ENCODE results near the gene FXYD3. TPM values are rescaled to one million over a fixed set of nuclear protein-coding genes. Genes with fewer than 3 reads are reported as not detected.
"Not testable (repeated sequence)": the region's sequence is repeated elsewhere in the genome, so short reads cannot be mapped to it uniquely, and the experiment has no call there.

Gene FXYD3
- total RNA-seq, 2 experiments from 2014 or later: 0.35 to 0.88 TPM

DNA sequence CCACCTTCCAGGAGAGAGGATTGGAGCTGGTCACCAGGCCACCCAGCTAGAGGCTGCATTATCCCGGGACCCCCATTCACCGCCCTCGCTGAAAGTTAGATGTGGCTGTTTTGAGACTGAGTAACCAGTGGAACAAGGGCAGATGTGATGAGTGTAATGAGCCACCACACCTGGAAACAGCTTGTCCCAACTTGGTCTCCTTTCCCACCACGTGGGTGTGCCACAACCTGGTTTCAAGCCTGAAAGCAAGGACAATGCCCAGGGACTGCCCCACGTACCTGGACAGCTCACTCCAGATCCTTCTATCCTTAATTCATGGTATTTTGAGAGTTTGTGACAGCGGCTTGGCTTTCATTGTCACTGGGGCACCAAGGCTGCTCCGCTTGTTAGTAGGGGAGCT is 12.2 kb downstream of the FXYD3 start:
- H4K20me1 ChIP-seq (ENCODE audit: insufficient read depth, low read length): no peaks in the 10 kb centered on the region
- no peak overlapping the region for H2AFZ ChIP-seq (ENCODE audit: low read length)
- H3K36me3 ChIP-seq (ENCODE audit: insufficient read depth, low read length): no peaks in the 10 kb centered on the region
- no peak overlapping the region for H3K27ac ChIP-seq (ENCODE audit: low read depth, low read length, poor library complexity, severe bottlenecking)
- no peak overlapping the region for H3K4me2 ChIP-seq (ENCODE audit: low read length)
- intact Hi-C loops (cut with micrococcal nuclease; ENCODE audit: unreplicated experiment): no loop called here
- ChIA-PET POLR2A (interaction anchor here (0.8 kb wide), 1 partner anchor 13 kb away, joined by 3 read pairs; no protein-coding TSS in a partner anchor), CTCF (ENCODE audit: unreplicated experiment) (no interaction called here)
- H3K9me2 ChIP-seq (ENCODE audit: insufficient read depth, low read length): no peaks in the 10 kb centered on the region
- H3K9me3 ChIP-seq (ENCODE audit: low read length): no peaks in the 10 kb centered on the region
- H3K4me3 ChIP-seq (ENCODE audit: low read depth, low read length, poor library complexity, severe bottlenecking): no peak overlapping the region
- TF ChIP-seq, protein P1, sequence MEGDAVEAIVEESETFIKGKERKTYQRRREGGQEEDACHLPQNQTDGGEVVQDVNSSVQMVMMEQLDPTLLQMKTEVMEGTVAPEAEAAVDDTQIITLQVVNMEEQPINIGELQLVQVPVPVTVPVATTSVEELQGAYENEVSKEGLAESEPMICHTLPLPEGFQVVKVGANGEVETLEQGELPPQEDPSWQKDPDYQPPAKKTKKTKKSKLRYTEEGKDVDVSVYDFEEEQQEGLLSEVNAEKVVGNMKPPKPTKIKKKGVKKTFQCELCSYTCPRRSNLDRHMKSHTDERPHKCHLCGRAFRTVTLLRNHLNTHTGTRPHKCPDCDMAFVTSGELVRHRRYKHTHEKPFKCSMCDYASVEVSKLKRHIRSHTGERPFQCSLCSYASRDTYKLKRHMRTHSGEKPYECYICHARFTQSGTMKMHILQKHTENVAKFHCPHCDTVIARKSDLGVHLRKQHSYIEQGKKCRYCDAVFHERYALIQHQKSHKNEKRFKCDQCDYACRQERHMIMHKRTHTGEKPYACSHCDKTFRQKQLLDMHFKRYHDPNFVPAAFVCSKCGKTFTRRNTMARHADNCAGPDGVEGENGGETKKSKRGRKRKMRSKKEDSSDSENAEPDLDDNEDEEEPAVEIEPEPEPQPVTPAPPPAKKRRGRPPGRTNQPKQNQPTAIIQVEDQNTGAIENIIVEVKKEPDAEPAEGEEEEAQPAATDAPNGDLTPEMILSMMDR (conservative IDR thresholded peaks at IDR 0.05; ENCODE audit: low read length): no peak
- TF ChIP-seq EZH2phosphoT487 (IDR thresholded peaks at IDR 0.05; ENCODE audit: borderline replicate concordance, low read depth, low read length): no peak
- peaks cover 13% of the 10 kb centered on the region for H3K4me1 ChIP-seq (ENCODE audit: insufficient read depth, low read length, poor library complexity, severe bottlenecking)
- no peak for DNase-seq (ENCODE audit: low spot score)
- H3K79me2 ChIP-seq (ENCODE audit: insufficient read depth, low read depth, low read length): no peaks in the 10 kb centered on the region
- BruUV-seq (replicated peaks): no TSS peak

DNA sequence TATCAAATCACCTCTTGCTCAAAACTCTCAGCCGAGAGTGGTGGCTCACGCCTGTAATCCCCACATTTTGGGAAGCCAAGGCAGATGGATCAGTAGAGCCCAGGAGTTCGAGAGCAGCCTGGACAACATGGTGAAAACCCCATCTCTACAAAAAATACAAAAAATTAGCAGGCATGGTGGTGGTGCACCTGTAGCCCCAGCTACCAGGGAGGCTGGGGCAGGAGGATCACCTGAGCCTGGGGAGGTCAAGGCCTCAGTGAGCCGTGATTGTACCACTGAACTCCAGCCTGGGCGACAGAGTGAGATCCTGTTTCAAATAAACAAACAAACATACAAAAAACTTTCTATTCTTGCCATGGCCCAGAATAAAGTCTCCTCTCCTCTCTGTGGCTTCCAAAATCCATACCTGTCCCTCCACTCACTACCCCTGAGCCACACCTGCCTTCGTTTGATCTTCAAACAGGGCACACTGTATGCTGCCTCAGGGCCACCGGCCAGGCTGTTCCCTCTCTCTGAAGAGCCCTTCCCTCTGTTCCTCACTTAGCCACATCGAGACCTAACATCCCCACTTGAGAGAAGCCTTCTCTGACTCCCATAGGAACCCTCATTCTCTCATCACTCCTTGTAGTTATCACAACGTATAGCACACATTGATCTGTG is 12.9 kb downstream of the FXYD3 start:
- H4K20me1 ChIP-seq (ENCODE audit: insufficient read depth, low read length): no peaks in the 10 kb centered on the region
- H3K9me3 ChIP-seq (ENCODE audit: low read length): no peaks in the 10 kb centered on the region
- no TSS peak for BruUV-seq (replicated peaks)
- H3K79me2 ChIP-seq (ENCODE audit: insufficient read depth, low read depth, low read length): no peaks in the 10 kb centered on the region
- H3K27ac ChIP-seq (ENCODE audit: low read depth, low read length, poor library complexity, severe bottlenecking): no peak overlapping the region
- no peak overlapping the region for H2AFZ ChIP-seq (ENCODE audit: low read length)
- TF ChIP-seq EZH2phosphoT487 (IDR thresholded peaks at IDR 0.05; ENCODE audit: borderline replicate concordance, low read depth, low read length): no peak
- TF ChIP-seq, protein P1 (conservative IDR thresholded peaks at IDR 0.05; ENCODE audit: low read length): no peak
- H3K9me2 ChIP-seq (ENCODE audit: insufficient read depth, low read length): no peaks in the 10 kb centered on the region
- H3K4me2 ChIP-seq (ENCODE audit: low read length): no peak overlapping the region
- ChIA-PET POLR2A (no interaction called here), CTCF (ENCODE audit: unreplicated experiment) (no interaction called here)
- H3K4me3 ChIP-seq (ENCODE audit: low read depth, low read length, poor library complexity, severe bottlenecking): no peak overlapping the region
- peaks cover 13% of the 10 kb centered on the region for H3K4me1 ChIP-seq (ENCODE audit: insufficient read depth, low read length, poor library complexity, severe bottlenecking)
- H3K36me3 ChIP-seq (ENCODE audit: insufficient read depth, low read length): no peaks in the 10 kb centered on the region
- intact Hi-C loops (cut with micrococcal nuclease; ENCODE audit: unreplicated experiment): no loop called here
- DNase-seq (ENCODE audit: low spot score): no peak

DNA sequence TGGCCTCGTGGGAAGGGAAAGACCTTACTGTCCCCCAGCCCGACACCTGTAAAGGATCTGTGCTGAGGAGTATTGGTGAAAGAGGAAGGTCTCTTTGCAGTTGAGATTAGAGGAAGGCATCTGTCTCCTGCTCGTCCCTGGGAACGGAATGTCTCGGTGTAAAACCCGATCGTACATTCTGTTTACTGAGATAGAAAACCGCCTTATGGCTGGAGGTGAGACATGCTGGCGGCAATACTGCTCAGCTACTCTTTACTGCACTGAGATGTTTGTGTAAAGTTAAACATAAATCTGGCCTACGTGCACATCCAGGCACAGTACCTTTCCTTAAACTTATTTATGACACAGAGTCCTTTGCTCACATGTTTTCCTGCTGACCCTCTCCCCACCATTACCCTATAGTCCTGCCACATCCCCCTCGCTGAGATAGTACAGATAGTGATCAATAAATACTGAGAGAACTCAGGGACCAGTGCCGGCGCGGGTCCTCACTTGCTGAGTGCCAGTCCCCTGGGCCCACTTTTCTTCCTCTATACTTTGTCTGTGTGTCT is 14.2 kb downstream of the FXYD3 start:
- POLR2A ChIA-PET; H3K79me2 ChIP-seq (ENCODE audit: insufficient read depth, low read depth, low read length); H4K20me1 ChIP-seq (ENCODE audit: insufficient read depth, low read length); H3K4me2 ChIP-seq (ENCODE audit: low read length); intact Hi-C loops (cut with micrococcal nuclease; ENCODE audit: unreplicated experiment); H3K36me3 ChIP-seq (ENCODE audit: insufficient read depth, low read length); DNase-seq (ENCODE audit: low spot score); H3K27ac ChIP-seq (ENCODE audit: low read depth, low read length, poor library complexity, severe bottlenecking); H3K4me1 ChIP-seq (ENCODE audit: insufficient read depth, low read length, poor library complexity, severe bottlenecking); CTCF ChIA-PET (ENCODE audit: unreplicated experiment); H2AFZ ChIP-seq (ENCODE audit: low read length); BruUV-seq (replicated peaks); H3K4me3 ChIP-seq (ENCODE audit: low read depth, low read length, poor library complexity, severe bottlenecking); H3K9me2 ChIP-seq (ENCODE audit: insufficient read depth, low read length); H3K9me3 ChIP-seq (ENCODE audit: low read length): not testable (repeated sequence)

Data from OCI-LY7 (cell line).